ENCODE measurements around the gene TAF11L3.
"Not testable (repeated sequence)": the region's sequence is repeated elsewhere in the genome, so short reads cannot be mapped to it uniquely, and the experiment has no call there.

- not testable (repeated sequence) for TF ChIP-seq ZBTB1 (CRISPR knock-in tag; IDR thresholded peaks at IDR 0.05; ENCODE audit: borderline replicate concordance, low read depth); POLR2AphosphoS5 (IDR thresholded peaks at IDR 0.05; ENCODE audit: control insufficient read depth, insufficient read depth, low read depth, low read length); ZNF449 (CRISPR knock-in tag; IDR thresholded peaks at IDR 0.05); KLF6 (CRISPR knock-in tag; IDR thresholded peaks at IDR 0.05; ENCODE audit: borderline replicate concordance); POLR2A (conservative IDR thresholded peaks at IDR 0.05); EP300 (IDR thresholded peaks at IDR 0.05; ENCODE audit: low read length)
Measured at GRCh38 chr5:17486464-17487173, 31.5 kb upstream of the TAF11L3 start.
